CD4-positive, alpha-beta T cell treated with Interferon gamma for 1 hour (primary cell): ENCODE data around the gene SCYL1.

Source experiments
- DNase-seq: peaks from one replicate; pipeline ENCODE4 v3.0.0-alpha.2; 2020

SCYL1 gene

GRCh38 chr11:65586676-65587075 is 61.8 kb downstream of the SCYL1 start:
- DNase-seq, result no peak
